Heart left ventricle (tissue), 13 donors: ENCODE data around the gene XYLT1.

Source experiments
- CTCF ChIP-seq, 12 donors: fragments of 200-600 bp; sonication (generic) in 4 of 12; IDR thresholded peaks; one replicate each; pipeline versions ENCODE4 v1.5.0 to v1.8.0; 2018 to 2022; ENCODE audit warnings: antibody characterized with exemption in 12 of 12, mild to moderate bottlenecking in 5 of 12
- POLR2A ChIP-seq, 2 donors: fragments of 450-650 bp; IDR thresholded peaks; one replicate each; pipeline ENCODE4 v1.6.1; 2017; ENCODE audit warnings: antibody characterized with exemption in 2 of 2, mild to moderate bottlenecking in 2 of 2, moderate library complexity in 2 of 2
- donor health status: ischemic (EF 13 %, LVEDD 7.1; RV severe dilation, severe dysfunction).
- donor health status: DM: no; HTN: yes; CAD: no.
- donor health status: DM: no; HTN: no; CAD: no.
- donor health status: ischemic (EF 25% LVEDD 6.9; RV normal size, moderate dysfunction).
- donor health status: ischemic (EF 25% LVEDD 5.7; RV mildly dilated, moderate dysfunction).
- donor health status: ischemic (EF 35%, LVEDD 5.7; RV mildly dilated, moderate dysfunction).
- donor health status: nonischemic (EF 11% LVEDD 7.7; RV severe dilation, severe dysfunction).
- donor health status: DM: yes; HTN: yes; CAD: no.
- donor health status: PGD.
- donor health status: ischemic (EF 29% LVEDD 5.4; RV normal size, mild dysfunction).
- donor health status: nonischemic (EF 23%, LVEDD 6.1; RV moderate dilation, normal function).

GRCh38 chr16:17391715-17392114 is 79.0 kb downstream of the XYLT1 start:
- TF ChIP-seq POLR2A (IDR thresholded peaks at IDR 0.05) (no peak), CTCF (IDR thresholded peaks at IDR 0.05) (no peak)
